ENCODE measurements around the gene KMT5B.

The KMT5B gene

DNA sequence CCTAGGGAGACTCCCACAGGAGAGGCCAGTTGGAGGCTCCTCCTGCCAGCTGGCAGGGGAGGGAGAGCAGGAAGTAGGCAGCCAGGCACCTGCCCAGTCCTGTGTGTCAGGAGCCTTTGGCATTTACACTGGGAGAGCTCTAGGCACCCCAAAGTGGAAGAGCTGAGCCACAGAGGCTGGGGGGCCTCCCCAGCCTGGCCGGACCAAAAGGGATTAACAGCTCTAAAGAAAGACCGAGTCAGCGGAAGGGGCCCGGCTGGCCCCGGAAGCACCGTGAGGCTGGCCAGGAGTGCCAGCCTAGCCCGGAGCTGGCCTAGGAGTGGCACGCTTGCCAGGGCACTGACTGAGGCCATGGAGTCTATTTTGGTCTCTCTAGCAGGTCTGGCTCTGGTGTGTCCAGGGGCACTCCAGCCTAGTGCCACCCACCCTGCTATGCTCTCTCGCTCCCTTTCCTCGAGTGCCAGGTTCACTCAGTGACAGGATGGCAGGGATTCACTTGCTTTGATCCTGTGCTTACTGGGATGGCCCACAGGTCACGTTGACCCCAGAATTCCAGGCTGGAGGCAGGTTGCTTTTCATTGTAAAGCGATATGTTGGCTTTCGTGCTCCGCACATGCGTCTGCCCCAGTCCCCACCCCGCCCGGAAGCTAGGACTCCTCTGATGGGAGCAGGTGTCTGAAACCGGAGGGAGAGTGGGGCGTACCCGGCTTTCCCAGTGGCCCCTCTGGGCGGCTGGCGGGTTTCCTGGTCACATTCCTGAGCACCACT, 3.3 kb upstream of the KMT5B start:
- ChIA-PET CTCF (interaction anchor here (1.3 kb wide), 1 partner anchor 10 kb away, joined by 8 read pairs; no protein-coding TSS in a partner anchor), POLR2A (interaction anchor here (0.5 kb wide), 1 partner anchor 253 kb away, joined by 3 read pairs; no protein-coding TSS in a partner anchor)
- Histone ChIP-seq H3K9me3 (ENCODE audit: control insufficient read depth, insufficient read depth, low read depth, low read length) (no peaks in the 10 kb centered on the region), H3K4me1 (ENCODE audit: control insufficient read depth, insufficient read depth, low read length) (no peaks in the 10 kb centered on the region), H3K4me3 (ENCODE audit: low read depth, low read length) (no peak overlapping the region), H3K27ac (ENCODE audit: extremely low read depth, low read depth, low read length) (no peak overlapping the region), H3K36me3 (ENCODE audit: control insufficient read depth in 2 of 2, insufficient read depth in 1 of 2, low read length in 2 of 2) (no peaks in the 10 kb centered on the region)
- TF ChIP-seq ZNF280C (tag by site-specific recombination; IDR thresholded peaks at IDR 0.05) (no peak), ZNF510 (tag by site-specific recombination; IDR thresholded peaks at IDR 0.05; ENCODE audit: insufficient replicate concordance) (no peak)
- TF ChIP-seq, protein P1, sequence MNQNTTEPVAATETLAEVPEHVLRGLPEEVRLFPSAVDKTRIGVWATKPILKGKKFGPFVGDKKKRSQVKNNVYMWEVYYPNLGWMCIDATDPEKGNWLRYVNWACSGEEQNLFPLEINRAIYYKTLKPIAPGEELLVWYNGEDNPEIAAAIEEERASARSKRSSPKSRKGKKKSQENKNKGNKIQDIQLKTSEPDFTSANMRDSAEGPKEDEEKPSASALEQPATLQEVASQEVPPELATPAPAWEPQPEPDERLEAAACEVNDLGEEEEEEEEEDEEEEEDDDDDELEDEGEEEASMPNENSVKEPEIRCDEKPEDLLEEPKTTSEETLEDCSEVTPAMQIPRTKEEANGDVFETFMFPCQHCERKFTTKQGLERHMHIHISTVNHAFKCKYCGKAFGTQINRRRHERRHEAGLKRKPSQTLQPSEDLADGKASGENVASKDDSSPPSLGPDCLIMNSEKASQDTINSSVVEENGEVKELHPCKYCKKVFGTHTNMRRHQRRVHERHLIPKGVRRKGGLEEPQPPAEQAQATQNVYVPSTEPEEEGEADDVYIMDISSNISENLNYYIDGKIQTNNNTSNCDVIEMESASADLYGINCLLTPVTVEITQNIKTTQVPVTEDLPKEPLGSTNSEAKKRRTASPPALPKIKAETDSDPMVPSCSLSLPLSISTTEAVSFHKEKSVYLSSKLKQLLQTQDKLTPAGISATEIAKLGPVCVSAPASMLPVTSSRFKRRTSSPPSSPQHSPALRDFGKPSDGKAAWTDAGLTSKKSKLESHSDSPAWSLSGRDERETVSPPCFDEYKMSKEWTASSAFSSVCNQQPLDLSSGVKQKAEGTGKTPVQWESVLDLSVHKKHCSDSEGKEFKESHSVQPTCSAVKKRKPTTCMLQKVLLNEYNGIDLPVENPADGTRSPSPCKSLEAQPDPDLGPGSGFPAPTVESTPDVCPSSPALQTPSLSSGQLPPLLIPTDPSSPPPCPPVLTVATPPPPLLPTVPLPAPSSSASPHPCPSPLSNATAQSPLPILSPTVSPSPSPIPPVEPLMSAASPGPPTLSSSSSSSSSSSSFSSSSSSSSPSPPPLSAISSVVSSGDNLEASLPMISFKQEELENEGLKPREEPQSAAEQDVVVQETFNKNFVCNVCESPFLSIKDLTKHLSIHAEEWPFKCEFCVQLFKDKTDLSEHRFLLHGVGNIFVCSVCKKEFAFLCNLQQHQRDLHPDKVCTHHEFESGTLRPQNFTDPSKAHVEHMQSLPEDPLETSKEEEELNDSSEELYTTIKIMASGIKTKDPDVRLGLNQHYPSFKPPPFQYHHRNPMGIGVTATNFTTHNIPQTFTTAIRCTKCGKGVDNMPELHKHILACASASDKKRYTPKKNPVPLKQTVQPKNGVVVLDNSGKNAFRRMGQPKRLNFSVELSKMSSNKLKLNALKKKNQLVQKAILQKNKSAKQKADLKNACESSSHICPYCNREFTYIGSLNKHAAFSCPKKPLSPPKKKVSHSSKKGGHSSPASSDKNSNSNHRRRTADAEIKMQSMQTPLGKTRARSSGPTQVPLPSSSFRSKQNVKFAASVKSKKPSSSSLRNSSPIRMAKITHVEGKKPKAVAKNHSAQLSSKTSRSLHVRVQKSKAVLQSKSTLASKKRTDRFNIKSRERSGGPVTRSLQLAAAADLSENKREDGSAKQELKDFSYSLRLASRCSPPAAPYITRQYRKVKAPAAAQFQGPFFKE (tag by site-specific recombination; IDR thresholded peaks at IDR 0.05; ENCODE audit: borderline replicate concordance): no peak
- TF ChIP-seq, protein P2, sequence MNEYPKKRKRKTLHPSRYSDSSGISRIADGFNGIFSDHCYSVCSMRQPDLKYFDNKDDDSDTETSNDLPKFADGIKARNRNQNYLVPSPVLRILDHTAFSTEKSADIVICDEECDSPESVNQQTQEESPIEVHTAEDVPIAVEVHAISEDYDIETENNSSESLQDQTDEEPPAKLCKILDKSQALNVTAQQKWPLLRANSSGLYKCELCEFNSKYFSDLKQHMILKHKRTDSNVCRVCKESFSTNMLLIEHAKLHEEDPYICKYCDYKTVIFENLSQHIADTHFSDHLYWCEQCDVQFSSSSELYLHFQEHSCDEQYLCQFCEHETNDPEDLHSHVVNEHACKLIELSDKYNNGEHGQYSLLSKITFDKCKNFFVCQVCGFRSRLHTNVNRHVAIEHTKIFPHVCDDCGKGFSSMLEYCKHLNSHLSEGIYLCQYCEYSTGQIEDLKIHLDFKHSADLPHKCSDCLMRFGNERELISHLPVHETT (tag by site-specific recombination; IDR thresholded peaks at IDR 0.05): no peak

DNA sequence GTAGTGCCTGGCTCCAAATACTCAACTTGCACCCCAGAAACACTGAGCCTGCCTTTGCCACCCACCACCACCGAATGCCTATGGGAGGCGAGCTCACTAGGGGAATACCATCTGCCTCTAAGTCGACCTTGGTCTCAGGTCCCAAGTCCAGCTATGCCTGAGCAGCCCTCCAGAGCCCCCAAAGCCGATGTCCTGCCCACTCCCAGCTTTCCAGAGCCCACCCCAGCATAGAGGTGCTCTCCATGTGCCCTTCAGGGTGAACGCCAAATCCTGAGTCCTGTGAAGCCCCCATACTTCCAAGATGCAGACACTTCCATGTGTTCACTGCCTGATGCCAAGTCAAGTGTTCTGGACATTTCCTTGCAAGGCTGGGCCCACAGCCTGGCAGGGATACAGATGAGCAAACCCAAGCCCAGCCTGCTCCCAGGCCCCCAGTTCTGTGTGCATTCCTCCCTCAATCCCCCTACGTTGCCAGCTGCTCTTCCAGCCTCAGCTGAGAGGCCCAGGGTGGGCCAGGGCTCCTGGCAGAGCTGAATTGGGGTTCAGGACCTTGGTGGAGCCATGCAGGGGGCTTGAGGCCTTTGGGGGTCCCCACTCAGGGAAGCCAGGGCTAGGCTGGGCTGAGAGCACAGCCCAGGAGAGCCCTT, 2.6 kb upstream of the KMT5B start:
- ChIA-PET POLR2A (no interaction called here), CTCF (no interaction called here)
- Histone ChIP-seq H3K36me3 (ENCODE audit: control insufficient read depth in 2 of 2, insufficient read depth in 1 of 2, low read length in 2 of 2) (no peaks in the 10 kb centered on the region), H3K4me3 (ENCODE audit: low read depth, low read length) (no peak overlapping the region), H3K4me1 (ENCODE audit: control insufficient read depth, insufficient read depth, low read length) (0 out of 2 replicates have a peak, but pooled peaks cover 2% of the 10 kb centered on the region), H3K27ac (ENCODE audit: extremely low read depth, low read depth, low read length) (no peak overlapping the region), H3K9me3 (ENCODE audit: control insufficient read depth, insufficient read depth, low read depth, low read length) (no peaks in the 10 kb centered on the region)
- TF ChIP-seq OVOL3 (tag by site-specific recombination; IDR thresholded peaks at IDR 0.05) (no peak), ZIC2 (tag by site-specific recombination; IDR thresholded peaks at IDR 0.05) (no peak), ZNF37A (tag by site-specific recombination; IDR thresholded peaks at IDR 0.05) (no peak), ZFP41 (tag by site-specific recombination; IDR thresholded peaks at IDR 0.05; ENCODE audit: borderline replicate concordance) (no peak), ZNF426 (tag by site-specific recombination; IDR thresholded peaks at IDR 0.05) (no peak), ZFHX2 (tag by site-specific recombination; conservative IDR thresholded peaks at IDR 0.05) (0 out of 2 replicates have a peak, but pooled peaks have one; percentile 3), KLF7 (tag by site-specific recombination; IDR thresholded peaks at IDR 0.05; ENCODE audit: borderline replicate concordance) (no peak)

Measured in HEK293 (cell line).